Osteocyte (in vitro differentiated cells): ENCODE measurements around the gene ANKIB1. TPM values are rescaled to one million over a fixed set of nuclear protein-coding genes. Genes with fewer than 3 reads are reported as not detected.

Source experiments
- DNase-seq: peaks from one replicate; pipeline ENCODE4 v3.0.0; 2021; ENCODE audit warnings: mixed read lengths; ENCODE audit not compliant: unreplicated experiment; ENCODE audit errors: extremely low spot score
- H3K27ac Mint-ChIP-seq: one replicate; pipeline ENCODE4 v1.8.0; 2021; ENCODE audit warnings: mild to moderate bottlenecking, mixed read lengths; ENCODE audit not compliant: unreplicated experiment
- H3K27me3 Mint-ChIP-seq: one replicate; pipeline ENCODE4 v1.8.0; 2021; ENCODE audit warnings: mixed read lengths; ENCODE audit not compliant: unreplicated experiment
- H3K36me3 Mint-ChIP-seq: one replicate; pipeline ENCODE4 v1.8.0; 2021; ENCODE audit warnings: mixed read lengths; ENCODE audit not compliant: unreplicated experiment
- H3K4me1 Mint-ChIP-seq: one replicate; pipeline ENCODE4 v1.8.0; 2021; ENCODE audit warnings: mixed read lengths; ENCODE audit not compliant: unreplicated experiment
- H3K4me3 Mint-ChIP-seq: one replicate; pipeline ENCODE4 v1.8.0; 2021; ENCODE audit warnings: mild to moderate bottlenecking, moderate library complexity, mixed read lengths; ENCODE audit not compliant: unreplicated experiment
- H3K9me3 Mint-ChIP-seq: one replicate; pipeline ENCODE4 v1.8.0; 2021; ENCODE audit warnings: mixed read lengths; ENCODE audit not compliant: unreplicated experiment
- total RNA-seq: library from RNA; stranded (reverse); gene quantifications from 2 replicates; pipeline ENCODE4 v1.2.1, GENCODE V29; 2021
- TF ChIP-seq, protein P1 (sequence below): fragments of 200-600 bp; sonication (generic); IDR thresholded peaks from 2 replicates; pipeline ENCODE4 v1.5.0; 2021; ENCODE audit warnings: antibody characterized with exemption, mild to moderate bottlenecking, moderate library complexity

Gene ANKIB1
- total RNA-seq, 1 donor from 2014 or later = 63.8 TPM

DNA sequence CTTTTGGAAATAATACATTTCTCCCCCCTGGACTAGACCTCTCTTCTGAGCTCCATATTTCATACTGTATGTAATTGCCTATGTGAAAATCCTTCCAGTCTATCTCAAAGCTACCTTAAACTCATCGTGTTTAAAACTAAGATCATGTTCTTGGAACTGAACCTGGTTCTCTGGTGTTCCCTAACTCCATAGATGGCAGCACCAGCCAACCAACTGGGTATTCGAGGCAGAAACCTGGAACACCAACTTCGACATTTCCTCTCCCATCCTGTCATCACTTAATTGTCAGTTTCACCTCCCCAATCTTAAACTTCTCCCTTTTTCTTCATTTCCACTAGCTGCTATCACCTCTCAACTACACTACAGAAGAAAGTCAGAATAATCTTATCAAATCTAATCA, 87.0 kb downstream of the ANKIB1 start:
- Mint-ChIP-seq H3K9me3 (peaks cover 17% of the 10 kb centered on the region), H3K27me3 (no peaks in the 10 kb centered on the region), H3K4me3 (no peak overlapping the region), H3K27ac (no peak overlapping the region), H3K36me3 (peaks cover 39% of the 10 kb centered on the region), H3K4me1 (no peaks in the 10 kb centered on the region)
- no peak for DNase-seq
- TF ChIP-seq, protein P1, sequence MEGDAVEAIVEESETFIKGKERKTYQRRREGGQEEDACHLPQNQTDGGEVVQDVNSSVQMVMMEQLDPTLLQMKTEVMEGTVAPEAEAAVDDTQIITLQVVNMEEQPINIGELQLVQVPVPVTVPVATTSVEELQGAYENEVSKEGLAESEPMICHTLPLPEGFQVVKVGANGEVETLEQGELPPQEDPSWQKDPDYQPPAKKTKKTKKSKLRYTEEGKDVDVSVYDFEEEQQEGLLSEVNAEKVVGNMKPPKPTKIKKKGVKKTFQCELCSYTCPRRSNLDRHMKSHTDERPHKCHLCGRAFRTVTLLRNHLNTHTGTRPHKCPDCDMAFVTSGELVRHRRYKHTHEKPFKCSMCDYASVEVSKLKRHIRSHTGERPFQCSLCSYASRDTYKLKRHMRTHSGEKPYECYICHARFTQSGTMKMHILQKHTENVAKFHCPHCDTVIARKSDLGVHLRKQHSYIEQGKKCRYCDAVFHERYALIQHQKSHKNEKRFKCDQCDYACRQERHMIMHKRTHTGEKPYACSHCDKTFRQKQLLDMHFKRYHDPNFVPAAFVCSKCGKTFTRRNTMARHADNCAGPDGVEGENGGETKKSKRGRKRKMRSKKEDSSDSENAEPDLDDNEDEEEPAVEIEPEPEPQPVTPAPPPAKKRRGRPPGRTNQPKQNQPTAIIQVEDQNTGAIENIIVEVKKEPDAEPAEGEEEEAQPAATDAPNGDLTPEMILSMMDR = no peak

DNA sequence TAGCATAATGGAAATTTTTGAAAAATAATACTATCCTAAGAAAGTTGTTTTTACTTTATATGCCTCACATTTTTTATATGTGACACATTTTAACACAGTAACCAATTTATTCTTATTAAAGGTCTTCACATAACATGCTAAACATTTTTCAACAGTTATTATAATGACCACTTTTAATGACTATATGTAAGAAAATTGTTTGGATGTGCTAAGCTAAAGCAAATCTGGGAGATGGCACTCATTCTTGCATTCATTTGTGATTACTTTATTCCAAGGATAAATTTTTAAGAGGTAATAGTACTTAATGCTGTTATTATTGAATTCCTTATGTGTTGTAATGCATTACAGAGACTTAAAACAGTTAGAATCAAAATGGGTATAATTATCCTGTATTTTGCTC, 88.1 kb downstream of the ANKIB1 start:
- no peak for DNase-seq
- TF ChIP-seq, protein P1 = no peak
- Mint-ChIP-seq H3K4me1 (no peaks in the 10 kb centered on the region), H3K9me3 (peaks cover 17% of the 10 kb centered on the region), H3K4me3 (no peak overlapping the region), H3K27me3 (no peaks in the 10 kb centered on the region), H3K36me3 (peaks cover 35% of the 10 kb centered on the region), H3K27ac (no peak overlapping the region)

DNA sequence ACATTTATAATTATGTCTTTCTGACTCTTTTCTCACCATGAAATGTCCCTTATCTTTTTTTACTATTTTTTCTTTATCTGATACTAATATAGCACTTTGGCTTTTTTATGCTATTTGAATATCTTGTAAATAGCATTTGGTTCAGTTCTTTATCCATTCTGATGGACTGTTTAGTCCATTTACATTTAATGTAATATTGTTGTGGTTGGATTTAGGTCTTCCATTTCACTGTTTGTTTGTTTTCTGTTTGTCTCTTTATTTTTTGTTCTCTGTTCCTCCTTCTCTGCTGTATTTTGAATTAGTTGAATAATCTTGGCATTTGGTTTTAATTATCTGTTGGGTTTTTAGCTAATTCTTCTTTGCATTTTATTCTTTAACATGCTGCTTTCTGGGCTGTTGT, 89.8 kb downstream of the ANKIB1 start:
- DNase-seq = no peak
- TF ChIP-seq, protein P1 = no peak
- Mint-ChIP-seq H3K27me3 (no peaks in the 10 kb centered on the region), H3K4me3 (no peak overlapping the region), H3K4me1 (no peaks in the 10 kb centered on the region), H3K36me3 (peaks cover 32% of the 10 kb centered on the region), H3K27ac (no peak overlapping the region), H3K9me3 (peaks cover 17% of the 10 kb centered on the region)

DNA sequence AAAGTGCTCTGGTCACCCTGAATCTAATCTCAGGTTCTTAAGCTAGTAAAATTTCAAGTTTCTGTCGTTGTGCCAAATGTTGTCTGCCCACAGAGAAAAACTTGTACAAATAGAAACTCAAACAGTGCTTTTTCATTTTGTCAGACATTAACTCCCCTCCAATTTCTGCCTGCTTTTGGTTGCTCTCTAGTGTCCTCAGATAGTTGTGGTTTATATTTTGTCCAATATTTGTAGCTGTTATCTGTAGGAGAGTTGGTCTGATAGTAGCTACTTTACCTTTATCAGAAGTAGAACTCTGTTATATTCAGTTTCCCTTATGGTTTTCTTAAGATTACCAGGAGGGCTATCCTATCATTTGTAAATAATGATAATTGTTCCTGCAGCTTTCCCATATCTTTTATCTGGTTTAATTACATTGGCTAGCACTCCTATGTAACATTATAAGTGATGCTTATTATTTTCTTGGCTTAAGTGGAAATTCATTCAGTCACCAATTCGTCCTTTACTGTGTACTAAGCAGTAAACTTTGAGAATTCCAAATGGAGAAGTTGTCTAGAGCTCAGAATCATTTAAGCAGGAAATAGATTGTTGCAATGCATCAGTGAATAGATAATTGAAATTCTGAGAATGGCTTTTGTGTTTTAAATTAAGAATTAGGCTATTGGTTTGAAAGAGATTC, 91.0 kb downstream of the ANKIB1 start:
- Mint-ChIP-seq H3K9me3 (peaks cover 17% of the 10 kb centered on the region), H3K27me3 (no peaks in the 10 kb centered on the region), H3K36me3 (peaks cover 32% of the 10 kb centered on the region), H3K27ac (no peak overlapping the region), H3K4me1 (no peaks in the 10 kb centered on the region), H3K4me3 (no peak overlapping the region)
- no peak for DNase-seq
- TF ChIP-seq, protein P1 = no peak

DNA sequence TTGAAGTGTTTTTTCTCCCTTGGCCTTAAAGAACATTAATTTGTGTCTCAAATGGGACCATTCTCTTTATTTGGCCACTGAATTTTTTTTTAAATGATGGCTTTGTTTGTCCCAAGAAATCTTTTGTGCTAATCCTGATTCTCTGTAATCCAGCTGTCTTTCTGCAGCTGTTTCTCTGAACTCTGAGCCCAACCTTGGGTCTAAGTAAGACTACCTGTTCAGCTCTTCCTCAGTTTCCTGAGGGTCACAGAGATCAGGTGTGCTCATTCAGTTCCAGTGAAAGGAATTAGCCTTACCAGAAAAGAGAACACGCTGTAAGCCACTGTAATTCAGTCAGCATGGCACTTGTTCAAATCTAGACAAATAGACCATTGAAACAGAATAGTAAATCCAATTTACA, 94.2 kb downstream of the ANKIB1 start:
- Mint-ChIP-seq H3K4me1 (peaks cover 3% of the 10 kb centered on the region), H3K9me3 (peaks cover 17% of the 10 kb centered on the region), H3K27me3 (no peaks in the 10 kb centered on the region), H3K27ac (no peak overlapping the region), H3K4me3 (no peak overlapping the region), H3K36me3 (peaks cover 24% of the 10 kb centered on the region)
- TF ChIP-seq, protein P1 = no peak
- DNase-seq = no peak
